ENCODE results near the gene VIL1. TPM values are rescaled to one million over a fixed set of nuclear protein-coding genes. Genes with fewer than 3 reads are reported as not detected.

The VIL1 gene
- total and polyA plus RNA-seq, 2 of the 13 experiments (the other 11 are each of a cell fraction or from before 2014, with no cell fraction given): 287 to 301 TPM

DNA sequence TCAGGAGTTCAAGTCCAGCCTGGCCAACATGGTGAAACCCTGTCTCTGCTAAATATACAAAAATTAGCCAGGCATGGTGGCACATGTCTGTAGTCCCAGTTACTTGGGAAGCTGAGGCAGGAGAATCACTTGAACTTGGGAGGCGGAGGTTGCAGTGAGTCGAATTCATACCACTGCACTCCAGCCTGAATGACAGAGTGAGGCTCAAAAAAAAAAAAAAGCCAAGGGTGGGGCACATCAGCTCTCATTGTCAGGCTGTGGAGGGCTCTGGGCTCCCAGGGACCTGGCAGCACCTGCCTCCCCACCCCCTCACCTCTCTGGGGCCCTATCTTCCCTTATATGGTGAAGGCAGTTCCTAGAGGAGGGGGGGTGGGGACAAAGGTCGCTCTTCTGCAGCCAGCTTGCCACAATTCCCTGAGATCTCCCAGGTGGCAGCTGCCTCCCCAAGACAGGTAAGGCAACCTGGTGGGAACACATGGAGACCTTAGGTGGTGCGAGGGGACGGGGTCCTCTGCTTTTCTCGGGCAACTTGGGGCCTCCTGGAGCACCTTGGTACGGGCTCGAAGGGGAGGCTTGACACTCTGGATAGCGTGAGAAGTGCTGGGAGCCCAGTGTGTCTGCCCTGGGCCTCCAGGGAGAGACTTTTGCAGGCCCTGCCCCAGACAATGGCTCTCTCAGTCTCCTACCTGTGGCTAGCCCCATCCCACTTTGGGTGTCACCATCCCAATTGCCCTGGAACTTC lies at the start of gene VIL1 (continued):
- TF ChIP-seq GLMP (CRISPR knock-in tag; IDR thresholded peaks at IDR 0.05; ENCODE audit: borderline replicate concordance) (no peak), HNRNPH1 (optimal IDR thresholded peaks at IDR 0.05; ENCODE audit: low read depth, low read length) (peak; percentile 13), TEAD3 (CRISPR knock-in tag; optimal IDR thresholded peaks at IDR 0.05; ENCODE audit: borderline replicate concordance) (peak; percentile 54), NR1H2 (CRISPR knock-in tag; IDR thresholded peaks at IDR 0.05; ENCODE audit: borderline replicate concordance, low read depth) (no peak), AGO2 (optimal IDR thresholded peaks at IDR 0.05; ENCODE audit: low read depth, low read length) (no peak), KAT2B (IDR thresholded peaks at IDR 0.05; ENCODE audit: borderline replicate concordance, low read depth, low read length) (no peak), ZSCAN29 (CRISPR knock-in tag; conservative IDR thresholded peaks at IDR 0.05) (no peak), GZF1 (CRISPR knock-in tag; IDR thresholded peaks at IDR 0.05) (no peak; the same call in 1 of the 2 replicates), REL (CRISPR knock-in tag; conservative IDR thresholded peaks at IDR 0.05) (no peak), NFKBIZ (CRISPR knock-in tag; IDR thresholded peaks at IDR 0.05) (peak; percentile 25; the same call in 1 of the 2 replicates), ZNF382 (CRISPR knock-in tag; IDR thresholded peaks at IDR 0.05; ENCODE audit: borderline replicate concordance) (no peak), ZNF644 (CRISPR knock-in tag; IDR thresholded peaks at IDR 0.05; ENCODE audit: low read depth) (peak; percentile 71; the same call in 1 of the 2 replicates), ZNF101 (CRISPR knock-in tag; IDR thresholded peaks at IDR 0.05; ENCODE audit: borderline replicate concordance, low read depth) (no peak), ATF5 (CRISPR knock-in tag; IDR thresholded peaks at IDR 0.05; ENCODE audit: low read depth) (no peak), BCL6 (CRISPR knock-in tag; IDR thresholded peaks at IDR 0.05) (peak; percentile 54), ZNF121 (CRISPR knock-in tag; IDR thresholded peaks at IDR 0.05) (peak; percentile 22; the same call in 1 of the 2 replicates), SIX1 (CRISPR knock-in tag; IDR thresholded peaks at IDR 0.05; ENCODE audit: borderline replicate concordance) (0 out of 2 replicates have a peak, but pooled peaks have one; percentile 41), ZNF549 (CRISPR knock-in tag; IDR thresholded peaks at IDR 0.05) (no peak), SRF (IDR thresholded peaks at IDR 0.05; ENCODE audit: low read depth, low read length) (peak; percentile 100), CREM (IDR thresholded peaks at IDR 0.05) (peak; percentile 64; the same call in 1 of the 2 replicates), CREM (CRISPR knock-in tag; IDR thresholded peaks at IDR 0.05) (no peak), TARDBP (CRISPR knock-in tag; IDR thresholded peaks at IDR 0.05) (peak; percentile 73; the same call in 1 of the 2 replicates), ZNF556 (CRISPR knock-in tag; IDR thresholded peaks at IDR 0.05; ENCODE audit: borderline replicate concordance) (0 out of 2 replicates have a peak, but pooled peaks have one; percentile 51), RAD21 (CRISPR knock-in tag; IDR thresholded peaks at IDR 0.05) (peak; percentile 38; the same call in 1 of the 2 replicates)
- TF ChIP-seq, protein P1, sequence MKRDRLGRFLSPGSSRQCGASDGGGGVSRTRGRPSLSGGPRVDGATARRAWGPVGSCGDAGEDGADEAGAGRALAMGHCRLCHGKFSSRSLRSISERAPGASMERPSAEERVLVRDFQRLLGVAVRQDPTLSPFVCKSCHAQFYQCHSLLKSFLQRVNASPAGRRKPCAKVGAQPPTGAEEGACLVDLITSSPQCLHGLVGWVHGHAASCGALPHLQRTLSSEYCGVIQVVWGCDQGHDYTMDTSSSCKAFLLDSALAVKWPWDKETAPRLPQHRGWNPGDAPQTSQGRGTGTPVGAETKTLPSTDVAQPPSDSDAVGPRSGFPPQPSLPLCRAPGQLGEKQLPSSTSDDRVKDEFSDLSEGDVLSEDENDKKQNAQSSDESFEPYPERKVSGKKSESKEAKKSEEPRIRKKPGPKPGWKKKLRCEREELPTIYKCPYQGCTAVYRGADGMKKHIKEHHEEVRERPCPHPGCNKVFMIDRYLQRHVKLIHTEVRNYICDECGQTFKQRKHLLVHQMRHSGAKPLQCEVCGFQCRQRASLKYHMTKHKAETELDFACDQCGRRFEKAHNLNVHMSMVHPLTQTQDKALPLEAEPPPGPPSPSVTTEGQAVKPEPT (CRISPR knock-in tag; IDR thresholded peaks at IDR 0.05; ENCODE audit: low read depth): no peak
- TF ChIP-seq, protein P2, sequence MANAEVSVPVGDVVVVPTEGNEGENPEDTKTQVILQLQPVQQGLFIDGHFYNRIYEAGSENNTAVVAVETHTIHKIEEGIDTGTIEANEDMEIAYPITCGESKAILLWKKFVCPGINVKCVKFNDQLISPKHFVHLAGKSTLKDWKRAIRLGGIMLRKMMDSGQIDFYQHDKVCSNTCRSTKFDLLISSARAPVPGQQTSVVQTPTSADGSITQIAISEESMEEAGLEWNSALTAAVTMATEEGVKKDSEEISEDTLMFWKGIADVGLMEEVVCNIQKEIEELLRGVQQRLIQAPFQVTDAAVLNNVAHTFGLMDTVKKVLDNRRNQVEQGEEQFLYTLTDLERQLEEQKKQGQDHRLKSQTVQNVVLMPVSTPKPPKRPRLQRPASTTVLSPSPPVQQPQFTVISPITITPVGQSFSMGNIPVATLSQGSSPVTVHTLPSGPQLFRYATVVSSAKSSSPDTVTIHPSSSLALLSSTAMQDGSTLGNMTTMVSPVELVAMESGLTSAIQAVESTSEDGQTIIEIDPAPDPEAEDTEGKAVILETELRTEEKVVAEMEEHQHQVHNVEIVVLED (CRISPR knock-in tag; IDR thresholded peaks at IDR 0.05; ENCODE audit: borderline replicate concordance): peak; percentile 48; the same call in 1 of the 2 replicates

Measured in HepG2 (cell line).